GM10248 (cell line): Measurements from ENCODE around the gene SLC30A2.

Experiments
- CTCF ChIA-PET: fragments of 300-600 bp; sonication (Branson Sonifier 250); formaldehyde crosslinking; extraction: SDS; loops from one replicate; lab custom pipeline; 2021; ENCODE audit warnings: antibody characterized with exemption; lab: Yijun Ruan, JAX
- POLR2A ChIA-PET: fragments of 350-650 bp; sonication (Branson Sonifier 250); formaldehyde crosslinking; extraction: SDS; loops from one replicate; lab custom pipeline; 2020; ENCODE audit warnings: antibody characterized with exemption; lab: Yijun Ruan, JAX
- DNase-seq: peaks from one replicate; pipeline ENCODE4 v3.0.0; 2012; ENCODE audit errors: extremely low spot score
- CTCF ChIP-seq: IDR thresholded peaks from 2 replicates; pipeline ENCODE4 v1.5.1; 2012; ENCODE audit warnings: mild to moderate bottlenecking, low read depth; ENCODE audit errors: extremely low read depth, missing control alignments, control extremely low read depth

Gene SLC30A2

DNA sequence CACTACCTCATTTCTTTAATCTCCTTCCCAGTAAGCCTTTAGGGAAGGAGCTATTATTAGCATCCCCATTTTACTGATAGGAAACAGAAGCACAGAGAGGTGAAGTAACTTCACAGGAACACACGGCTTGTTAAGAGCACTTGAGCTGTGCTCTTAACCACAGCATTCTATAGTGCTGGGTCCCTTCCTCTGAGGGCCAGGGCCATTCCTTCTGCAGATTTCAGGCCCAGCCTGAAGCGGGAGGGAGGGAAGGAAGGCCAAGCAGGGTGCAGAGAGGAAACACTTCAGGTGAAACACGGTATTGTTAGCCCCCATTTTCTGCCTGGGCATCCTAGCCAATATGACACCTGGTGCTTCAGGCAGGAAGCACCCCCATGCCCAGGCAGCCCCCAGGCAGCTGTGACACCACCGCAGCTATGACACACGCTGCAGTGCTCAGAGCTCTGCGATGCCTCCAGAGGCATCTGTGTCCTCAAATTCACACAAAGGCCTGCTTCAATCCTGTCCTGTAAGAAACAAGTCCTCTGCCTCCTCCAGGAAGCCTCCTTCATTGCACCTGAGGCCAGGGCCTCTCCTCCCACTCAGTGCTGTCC, 28.9 kb downstream of the SLC30A2 start:
- CTCF ChIA-PET = interaction anchor here (0.9 to 2.7 kb wide), 7 partner anchors 10 to 128 kb away, joined by 3 to 15 read pairs (median 5); partner anchors contain the start of gene PAFAH2
- no peak for TF ChIP-seq CTCF
- POLR2A ChIA-PET = no interaction called here
- no peak for DNase-seq

GRCh38 chr1:26016258-26016952, 29.5 kb downstream of the SLC30A2 start:
- no peak for TF ChIP-seq CTCF
- ChIA-PET POLR2A (no interaction called here), CTCF (interaction anchor here (0.9 to 2.7 kb wide), 6 partner anchors 11 to 121 kb away, joined by 3 to 15 read pairs (median 6); partner anchors contain the start of gene PAFAH2)
- DNase-seq = peak; percentile 59

- CTCF ChIA-PET = interaction anchor here (3.5 kb wide), 1 partner anchor 21 kb away, joined by 15 read pairs; no protein-coding TSS in a partner anchor
- DNase-seq = no peak
- POLR2A ChIA-PET = no interaction called here
- TF ChIP-seq CTCF = no peak
Observed at GRCh38 chr1:26015358-26015757, 30.6 kb downstream of the SLC30A2 start.

- POLR2A ChIA-PET = no interaction called here
- CTCF ChIA-PET = interaction anchor here (3.5 kb wide), 1 partner anchor 22 kb away, joined by 15 read pairs; no protein-coding TSS in a partner anchor
- TF ChIP-seq CTCF = no peak
Observed at GRCh38 chr1:26014179-26014578, 31.7 kb downstream of the SLC30A2 start.

GRCh38 chr1:26012864-26013263, 33.1 kb downstream of the SLC30A2 start:
- CTCF ChIA-PET = interaction anchor here (0.7 to 3.5 kb wide), 4 partner anchors 14 to 117 kb away, joined by 3 to 15 read pairs (median 4); no protein-coding TSS in a partner anchor
- DNase-seq = no peak
- no peak for TF ChIP-seq CTCF
- POLR2A ChIA-PET = no interaction called here

More at GRCh38 chr1:26014179-26014578, 31.7 kb downstream of the SLC30A2 start:
- no peak for DNase-seq

DNA sequence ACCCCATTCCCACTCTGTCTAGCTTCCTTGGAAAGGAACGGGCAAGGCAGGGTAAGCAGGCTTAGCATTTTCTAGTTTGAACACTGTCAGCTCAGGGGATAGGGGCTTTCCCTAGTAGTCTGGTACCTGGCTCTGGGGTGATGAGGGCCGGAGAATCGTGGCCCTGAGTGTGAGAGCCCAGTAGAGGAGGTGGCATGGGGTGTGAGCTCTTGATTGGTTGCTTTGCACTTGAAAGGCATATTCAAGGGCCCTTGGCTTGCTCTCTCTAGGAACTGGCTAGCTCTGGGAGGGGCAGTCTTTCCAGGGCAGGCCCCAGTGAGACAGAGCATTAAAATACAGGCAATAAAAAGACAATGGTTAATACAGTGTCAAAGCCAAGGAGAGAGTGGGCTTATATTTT, 35.1 kb downstream of the SLC30A2 start:
- ChIA-PET CTCF (interaction anchor here (0.9 to 2.8 kb wide), 4 partner anchors 13 to 115 kb away, joined by 4 to 15 read pairs (median 9); partner anchors contain the start of gene PAFAH2), POLR2A (no interaction called here)
- DNase-seq = no peak
- no peak for TF ChIP-seq CTCF
